Tibial artery (tissue), 4 donors: ENCODE data around the gene BDKRB1.

Experiments used
- DNase-seq, 2 donors: peaks; one replicate each; pipeline ENCODE4 v3.0.0-alpha.2; 2019
- H3K27ac ChIP-seq, 2 donors: fragments of 200-600 bp; sonication (generic) in 1 of 2; 1 replicate in 1 of 2; 2 replicates in 1 of 2; pipeline ENCODE4 v1.5.1; 2018 to 2019; ENCODE audit warnings: mild to moderate bottlenecking in 1 of 2
- H3K27me3 ChIP-seq, 2 donors: fragments of 200-600 bp; sonication (generic) in 1 of 2; one replicate each; pipeline versions ENCODE4 v1.5.1 to v1.6.0; 2016 to 2019
- H3K36me3 ChIP-seq, 3 donors: fragments of 200-600 bp; sonication (generic) in 2 of 3; one replicate each; pipeline ENCODE4 v1.5.1; 2016 to 2019; ENCODE audit warnings: mild to moderate bottlenecking in 2 of 3
- H3K4me1 ChIP-seq, 4 donors: fragments of 200-600 bp; sonication (generic) in 2 of 4; 1 replicate in 3 of 4; 2 replicates in 1 of 4; pipeline ENCODE4 v1.5.1; 2016 to 2019
- H3K4me3 ChIP-seq, 2 donors: fragments of 200-600 bp; sonication (generic) in 1 of 2; 1 replicate in 1 of 2; 2 replicates in 1 of 2; pipeline ENCODE4 v1.5.1; 2018 to 2019; ENCODE audit warnings: mild to moderate bottlenecking in 2 of 2
- H3K9me3 ChIP-seq, 3 donors: fragments of 200-600 bp; sonication (generic) in 1 of 3; one replicate each; pipeline ENCODE4 v1.5.1; 2016 to 2019
- CTCF ChIP-seq, 2 experiments: fragments of 200-600 bp in 1 of 2; fragments of 450-650 bp in 1 of 2; IDR thresholded peaks; one replicate each; pipeline ENCODE4 v1.5.1; 2017 to 2019; ENCODE audit warnings: antibody characterized with exemption in 2 of 2, mild to moderate bottlenecking in 1 of 2, moderate library complexity in 1 of 2
- intact Hi-C: fragments of 100-400 bp; cut with DNase I; formaldehyde crosslinking; loops from one replicate; pipeline ENCODE4 v1.15.0; 2023; ENCODE audit warnings: low total_unique reads

Gene BDKRB1

GRCh38 chr14:96212896-96213295 is 43.1 kb upstream of the BDKRB1 start:
- Histone ChIP-seq H3K4me3 (no peak overlapping the region), H3K27ac (no peak overlapping the region), H3K4me1 (no peaks in the 10 kb centered on the region), H3K36me3 (peaks cover 0 to 4% (median 0%) of the 10 kb centered on the region in 3 donors), H3K27me3 (peaks cover 0 to 25% of the 10 kb centered on the region in 2 donors), H3K9me3 (peaks cover 0 to 15% (median 11%) of the 10 kb centered on the region in 3 donors)
- no peak for DNase-seq
- intact Hi-C loops = no loop called here
- no peak for TF ChIP-seq CTCF (IDR thresholded peaks at IDR 0.05)

GRCh38 chr14:96213871-96214465 is 42.0 kb upstream of the BDKRB1 start:
- intact Hi-C loops = no loop called here
- Histone ChIP-seq H3K36me3 (peaks cover 0 to 4% (median 0%) of the 10 kb centered on the region in 3 donors), H3K4me3 (no peak overlapping the region), H3K9me3 (peaks cover 0 to 15% (median 11%) of the 10 kb centered on the region in 3 donors), H3K27ac (no peak overlapping the region), H3K27me3 (peaks cover 0 to 21% of the 10 kb centered on the region in 2 donors), H3K4me1 (no peaks in the 10 kb centered on the region)
- TF ChIP-seq CTCF (IDR thresholded peaks at IDR 0.05) = no peak
- DNase-seq = no peak

GRCh38 chr14:96214793-96215192 is 41.2 kb upstream of the BDKRB1 start:
- intact Hi-C loops = no loop called here
- TF ChIP-seq CTCF (IDR thresholded peaks at IDR 0.05) = no peak
- DNase-seq = no peak
- Histone ChIP-seq H3K36me3 (peaks cover 0 to 4% (median 0%) of the 10 kb centered on the region in 3 donors), H3K4me1 (no peaks in the 10 kb centered on the region), H3K27me3 (peaks cover 0 to 27% of the 10 kb centered on the region in 2 donors), H3K4me3 (no peak overlapping the region), H3K9me3 (peaks cover 0 to 15% (median 11%) of the 10 kb centered on the region in 3 donors), H3K27ac (no peak overlapping the region)

- no peak for DNase-seq
- Histone ChIP-seq H3K4me1 (no peaks in the 10 kb centered on the region), H3K4me3 (no peak overlapping the region), H3K27ac (no peak overlapping the region), H3K9me3 (peaks cover 0 to 15% (median 11%) of the 10 kb centered on the region in 3 donors), H3K27me3 (peaks cover 0 to 27% of the 10 kb centered on the region in 2 donors), H3K36me3 (peaks cover 0 to 4% (median 0%) of the 10 kb centered on the region in 3 donors)
- intact Hi-C loops = no loop called here
- no peak for TF ChIP-seq CTCF (IDR thresholded peaks at IDR 0.05)
These were observed 40.4 kb upstream of the BDKRB1 start for GRCh38 chr14:96215452-96216244.

GRCh38 chr14:96216627-96217026 is 39.4 kb upstream of the BDKRB1 start:
- no peaks in the 10 kb centered on the region for H3K36me3 ChIP-seq
- H3K27ac ChIP-seq = no peak overlapping the region
- H3K27me3 ChIP-seq = peaks cover 0 to 20% of the 10 kb centered on the region in 2 donors
- intact Hi-C loops = no loop called here
- no peak for DNase-seq
- peaks cover 0 to 10% (median 5%) of the 10 kb centered on the region in 3 donors for H3K9me3 ChIP-seq
- no peaks in the 10 kb centered on the region for H3K4me1 ChIP-seq
- TF ChIP-seq CTCF (IDR thresholded peaks at IDR 0.05) = no peak
- H3K4me3 ChIP-seq = no peak overlapping the region
